GM12878 (cell line): ENCODE data around the gene KLHL5. TPM values are rescaled to one million over a fixed set of nuclear protein-coding genes. Genes with fewer than 3 reads are reported as not detected.

ENCODE experiments used
- ATAC-seq: fragments of 200-7000 bp; cut with Tn5 transposase; 3 replicates; pipeline ENCODE4 v1.9.1; 2020; ENCODE audit warnings: mild to moderate bottlenecking, moderate library complexity
- BruUV-seq: library from RNA; stranded (reverse); fragments of 400-500 nt; replicated peaks from 2 replicates; lab custom pipeline; 2021; lab: Mats Ljungman, UMichigan
- CTCF ChIA-PET: fragments of 300-600 bp; sonication (Branson Sonifier 250); formaldehyde crosslinking; extraction: SDS; loops from one replicate; lab custom pipeline; 2021; ENCODE audit warnings: inconsistent platforms; lab: Yijun Ruan, JAX
- POLR2A ChIA-PET: fragments of 350-600 bp; formaldehyde crosslinking; extraction: SDS; loops from one replicate; lab custom pipeline; 2021; ENCODE audit warnings: inconsistent platforms; lab: Charles Lee
- RAD21 ChIA-PET: fragments of 300-600 bp; sonication (Branson Sonifier 250); formaldehyde crosslinking; loops from one replicate; lab custom pipeline; 2023; ENCODE audit warnings: antibody characterized with exemption; ENCODE audit not compliant: unreplicated experiment; lab: Charles Lee
- SMC1A ChIA-PET: fragments of 300-600 bp; sonication (Branson Sonifier 250); formaldehyde crosslinking; loops from one replicate; lab custom pipeline; 2023; ENCODE audit not compliant: unreplicated experiment, uncharacterized antibody; lab: Charles Lee
- DNase-seq: peaks from one replicate; pipeline ENCODE4 v3.0.0-alpha.2; 2011; ENCODE audit warnings: low read depth, low spot score
- FAIRE-seq: peaks from 3 replicates; lab custom pipeline; 2011; peaks lifted over from hg19 to GRCh38; lab: Jason Lieb, UNC
- H2AFZ ChIP-seq: 2 replicates; pipeline ENCODE4 v1.6.0; 2011; ENCODE audit warnings: low read depth, low read length, control low read depth; ENCODE audit not compliant: control insufficient read depth
- H3K27ac ChIP-seq: 2 replicates; pipeline ENCODE4 v1.5.1; 2011; ENCODE audit warnings: control low read depth; ENCODE audit not compliant: control insufficient read depth, insufficient read depth
- H3K27me3 ChIP-seq, 2 experiments: replicated peaks in 1 of 2; 2 replicates each; pipeline versions ENCODE4 v1.6.0 to v1.6.1; 2011; ENCODE audit warnings: low read length in 1 of 2; ENCODE audit not compliant: control insufficient read depth in 2 of 2, insufficient read depth in 2 of 2
- H3K36me3 ChIP-seq, 2 experiments: 2 replicates each; pipeline ENCODE4 v1.5.1; 2011; ENCODE audit warnings: low read length in 1 of 2; ENCODE audit not compliant: control insufficient read depth in 2 of 2, insufficient read depth in 2 of 2
- H3K4me1 ChIP-seq: 2 replicates; pipeline ENCODE4 v1.6.1; 2011; ENCODE audit warnings: mild to moderate bottlenecking, low read length, moderate library complexity, mixed read lengths; ENCODE audit not compliant: control insufficient read depth, insufficient read depth
- H3K4me2 ChIP-seq: 2 replicates; pipeline ENCODE4 v1.6.0; 2011; ENCODE audit warnings: control low read depth; ENCODE audit not compliant: control insufficient read depth, insufficient read depth
- H3K4me3 ChIP-seq: fragments of 200-600 bp; sonication (generic); 2 replicates; pipeline ENCODE4 v1.5.1; 2016
- H3K79me2 ChIP-seq: 2 replicates; pipeline ENCODE4 v1.6.0; 2011; ENCODE audit warnings: low read length; ENCODE audit not compliant: control insufficient read depth, insufficient read depth
- H3K9ac ChIP-seq: 2 replicates; pipeline ENCODE4 v1.8.0; 2011; ENCODE audit warnings: low read length, control low read depth, mixed read lengths; ENCODE audit not compliant: control insufficient read depth, insufficient read depth
- H3K9me3 ChIP-seq: replicated peaks from 3 replicates; pipeline ENCODE4 v1.5.1; 2011; ENCODE audit warnings: mild to moderate bottlenecking, low read length; ENCODE audit not compliant: control insufficient read depth, insufficient read depth
- H4K20me1 ChIP-seq: 2 replicates; pipeline ENCODE4 v1.6.0; 2011; ENCODE audit not compliant: control insufficient read depth, insufficient read depth
- ATF2 ChIP-seq: IDR thresholded peaks from 2 replicates; pipeline ENCODE4 v1.6.1; 2012; ENCODE audit warnings: low read length, inconsistent platforms
- BMI1 ChIP-seq: fragments of 450-650 bp; IDR thresholded peaks from 2 replicates; pipeline ENCODE4 v1.6.1; 2016; ENCODE audit warnings: mild to moderate bottlenecking, moderate library complexity, borderline replicate concordance
- EED ChIP-seq: sonication (generic); IDR thresholded peaks from 2 replicates; pipeline ENCODE4 v1.6.1; 2016; ENCODE audit warnings: antibody characterized with exemption, low read depth
- ESRRA ChIP-seq: IDR thresholded peaks from 2 replicates; pipeline ENCODE4 v1.6.1; 2012; ENCODE audit warnings: mild to moderate bottlenecking, low read length, improper control_type of control experiment
- ETV6 ChIP-seq, 2 experiments: fragments of 450-650 bp in 1 of 2; IDR thresholded peaks in 1 of 2; conservative IDR thresholded peaks in 1 of 2; 2 replicates each; pipeline ENCODE4 v1.6.1; 2014; ENCODE audit warnings: antibody characterized with exemption in 1 of 2, borderline replicate concordance in 1 of 2, low read depth in 1 of 2, mild to moderate bottlenecking in 1 of 2, moderate library complexity in 1 of 2
- IRF3 ChIP-seq: fragments of 450-650 bp; IDR thresholded peaks from 2 replicates; pipeline ENCODE4 v1.6.1; 2014; ENCODE audit warnings: mild to moderate bottlenecking
- IRF4 ChIP-seq: IDR thresholded peaks from 2 replicates; pipeline ENCODE4 v1.6.1; 2011; ENCODE audit warnings: low read depth, low read length
- NFYA ChIP-seq: IDR thresholded peaks from 2 replicates; pipeline ENCODE4 v1.6.1; 2011; ENCODE audit warnings: low read depth, mild to moderate bottlenecking, low read length, improper control_type of control experiment, borderline replicate concordance
- PAX8 ChIP-seq: fragments of 450-650 bp; IDR thresholded peaks from 2 replicates; pipeline ENCODE4 v1.6.1; 2017; ENCODE audit warnings: mild to moderate bottlenecking, moderate library complexity
- POU2F2 ChIP-seq: IDR thresholded peaks from 3 replicates; pipeline ENCODE4 v1.6.1; 2011; ENCODE audit warnings: low read depth, mild to moderate bottlenecking, low read length, borderline replicate concordance
- RB1 ChIP-seq: fragments of 450-650 bp; formaldehyde crosslinking; IDR thresholded peaks from 2 replicates; pipeline ENCODE4 v1.6.1; 2017; ENCODE audit warnings: mild to moderate bottlenecking, borderline replicate concordance
- SMAD5 ChIP-seq: IDR thresholded peaks from 2 replicates; pipeline ENCODE4 v1.6.1; 2016; ENCODE audit warnings: antibody characterized with exemption, low read depth
- SREBF2 ChIP-seq: IDR thresholded peaks from 2 replicates; pipeline ENCODE4 v1.6.1; 2012; ENCODE audit warnings: mild to moderate bottlenecking, low read length
- SUPT20H ChIP-seq: IDR thresholded peaks from 2 replicates; pipeline ENCODE4 v1.6.1; 2011; ENCODE audit warnings: low read depth, mild to moderate bottlenecking, low read length, moderate library complexity, borderline replicate concordance; ENCODE audit not compliant: control insufficient read depth
- ZNF592 ChIP-seq: fragments of 450-650 bp; IDR thresholded peaks from 2 replicates; pipeline ENCODE4 v1.6.1; 2017; ENCODE audit warnings: mild to moderate bottlenecking, moderate library complexity
- WGBS: methylation state at CpG from one replicate; pipeline ENCODE4 v1.1.6; 2016; ENCODE audit warnings: low lambda C conversion rate; ENCODE audit not compliant: insufficient replicate concordance, insufficient coverage; ENCODE audit errors: missing lambda C conversion rate; 5-methylcytosine and 5-hydroxymethylcytosine counted together
- in situ Hi-C: fragments of 300-500 bp; cut with MboI; formaldehyde crosslinking; loops from 9 replicates; pipeline ENCODE4 v1.14.3; 2018; ENCODE audit warnings: mixed read lengths
- intact Hi-C: fragments of 100-400 bp; cut with micrococcal nuclease; formaldehyde crosslinking; loops from one replicate; pipeline ENCODE4 v1.14.2; 2022; ENCODE audit not compliant: unreplicated experiment
- polyA plus RNA-seq, 11 experiments: library from polyadenylated mRNA; depleted of rRNA in 4 of 11; unstranded in 6 of 11; stranded (reverse) in 5 of 11; fragments of >200 nt; fragmentation: Nextera tagmentation in 4 of 11; fragmentation: Illumina TruSeq in 1 of 11; extraction: Ambion mirVana in 4 of 11; extraction: Trizol in 1 of 11; gene quantifications; 1 replicate in 1 of 11; 2 replicates in 10 of 11; pipeline versions ENCODE4 v1.2.1 to v1.2.3, GENCODE V29; 2011 to 2016; ENCODE audit warnings: inconsistent platforms in 2 of 11, missing spikeins in 2 of 11, low read depth in 1 of 11
- total RNA-seq, 4 experiments: library from RNA; depleted of rRNA in 3 of 4; stranded (reverse); fragments of >200 nt in 3 of 4; fragmentation: Illumina TruSeq in 1 of 4; extraction: Trizol in 1 of 4; gene quantifications; 2 replicates each; pipeline versions ENCODE4 v1.2.1 to v1.2.3, GENCODE V29; 2013 to 2021

KLHL5 gene
- total and polyA plus RNA-seq, 10 of the 15 experiments (the other 5 are each of a cell fraction or from before 2014, with no cell fraction given) = 4.7 to 27.3 (median 12.6) TPM

- RAD21 ChIA-PET = interaction anchor here (0.6 to 1.7 kb wide), 2 partner anchors 185 to 224 kb away, joined by 3 to 4 read pairs; no protein-coding TSS in a partner anchor
These were observed 64.4 kb downstream of the KLHL5 start for GRCh38 chr4:39126256-39127095.

More at GRCh38 chr4:39126256-39127095, 64.4 kb downstream of the KLHL5 start:
- Histone ChIP-seq H3K4me1 (0 out of 2 replicates have a peak, but pooled peaks cover 5% of the 10 kb centered on the region), H3K79me2 (no peaks in the 10 kb centered on the region), H3K27me3 (no peaks in the 10 kb centered on the region), H3K36me3 (no peaks in the 10 kb centered on the region), H2AFZ (no peak overlapping the region), H4K20me1 (no peaks in the 10 kb centered on the region), H3K4me3 (no peak overlapping the region), H3K9ac (no peak overlapping the region)
- no TSS peak for BruUV-seq
- no peak for ATAC-seq
- intact Hi-C loops (no loop called here), in situ Hi-C loops (no loop called here)
- SMC1A ChIA-PET = interaction anchor here (0.8 to 1.4 kb wide), 4 partner anchors 9 to 237 kb away, joined by 3 to 4 read pairs (median 4); no protein-coding TSS in a partner anchor
- 97% methylated on average over 11 of the region's 11 CpGs for WGBS
- TF ChIP-seq IRF3 (no peak), ATF2 (no peak), ETV6 (conservative IDR thresholded peaks at IDR 0.05 in 1 of 2, IDR thresholded peaks at IDR 0.05 in 1 of 2; ENCODE audit: borderline replicate concordance in 1 of 2, low read depth in 1 of 2) (no peak), PAX8 (no peak), BMI1 (no peak), SREBF2 (no peak), POU2F2 (no peak), SUPT20H (no peak), SMAD5 (no peak), ZNF592 (no peak), RB1 (no peak), EED (no peak), ESRRA (no peak), IRF4 (no peak), NFYA (no peak)
- TF ChIP-seq, all 136 proteins: peak for 0
- H3K9me3 ChIP-seq = peaks cover 2% of the 10 kb centered on the region; the same call in 1 of the 3 replicates
- DNase-seq (no peak), FAIRE-seq (no peak)
- no peak overlapping the region for H3K4me2 ChIP-seq
- POLR2A ChIA-PET = no interaction called here
- CTCF ChIA-PET = interaction anchor here (0.9 to 3.3 kb wide), 3 partner anchors 8 to 224 kb away, joined by 3 to 13 read pairs (median 8); no protein-coding TSS in a partner anchor
- no peak overlapping the region for H3K27ac ChIP-seq
